Measurements from ENCODE around the gene CEP85. TPM values are rescaled to one million over a fixed set of nuclear protein-coding genes. Genes with fewer than 3 reads are reported as not detected.

The CEP85 gene
- total and polyA plus RNA-seq, 2 of the 13 experiments (the other 11 are each of a cell fraction or from before 2014, with no cell fraction given) = 16.1 to 26.7 TPM

GRCh38 chr1:26306290-26307229 is 72.6 kb downstream of the CEP85 start, which contains the start of gene UBXN11:
Gene UBXN11, minus strand, starts transcription at chr1:26306636. Its CDS starts 3,753 bp downstream, at chr1:26302883.
- H3K4me3 ChIP-seq (replicated peaks in 1 of 3; ENCODE audit: insufficient read depth in 1 of 3, low read depth in 2 of 3, low read length in 3 of 3) = peak within 1 kb of the TSS; percentile 90 to 98 (median 94)
- WGBS (ENCODE audit: low lambda C conversion rate) = 6% methylated on average over 13 of the region's 51 CpGs
- H3K27ac ChIP-seq (ENCODE audit: extremely low read length, insufficient read depth, low read length) = peak within 1 kb of the TSS; percentile 68
- in situ Hi-C loops (cut with HindIII; ENCODE audit: extremely low pct_ligation_motif_present, low pct_unique_long_range_greater_than_20kb) = no loop called here
- H2AFZ ChIP-seq (ENCODE audit: low read length) = peak within 1 kb of the TSS; percentile 96
- H3K9me3 ChIP-seq (ENCODE audit: low read length) = no peaks in the 10 kb centered on the region
- peak within 1 kb of the TSS; percentile 95 for H3K4me2 ChIP-seq (ENCODE audit: low read depth, low read length)
- ChIA-PET CTCF (ENCODE audit: low intra/inter-chr PET ratio, low total read pairs) (no interaction called here), POLR2A (interaction anchor here (0.7 to 1.3 kb wide), 2 partner anchors 45 to 111 kb away, joined by 3 to 4 read pairs; no protein-coding TSS in a partner anchor)
- DNase-seq (ENCODE audit: low spot score) (peak; percentile 96), ATAC-seq (peak; percentile 99), FAIRE-seq (peak; percentile 75)
- H3K36me3 ChIP-seq (replicated peaks in 1 of 2; ENCODE audit: control insufficient read depth in 1 of 2, insufficient read depth in 2 of 2, low read length in 2 of 2) = no peaks in the 10 kb centered on the region
- TSS peak; percentile 76 for BruUV-seq (replicated peaks)
- no peaks in the 10 kb centered on the region for H4K20me1 ChIP-seq (ENCODE audit: insufficient read depth, low read length)
- no peaks in the 10 kb centered on the region; a peak in 1 of 5 replicates for H3K27me3 ChIP-seq (ENCODE audit: control insufficient read depth in 1 of 2, insufficient read depth in 2 of 2, low read length in 2 of 2)
- peak within 1 kb of the TSS; percentile 81 for H3K9ac ChIP-seq (ENCODE audit: insufficient read depth, low read depth, low read length)
- H3K4me1 ChIP-seq (ENCODE audit: insufficient read depth, low read length) = peaks cover 40% of the 10 kb centered on the region
- no peaks in the 10 kb centered on the region for H3K79me2 ChIP-seq (ENCODE audit: insufficient read depth, low read length)
- intact Hi-C loops (cut with micrococcal nuclease; ENCODE audit: unreplicated experiment) = loop anchor here (2.0 kb wide), 1 partner anchor 44 kb away; no protein-coding TSS in a partner anchor
- TF ChIP-seq ZNF225 (CRISPR knock-in tag; IDR thresholded peaks at IDR 0.05) (0 out of 2 replicates have a peak, but pooled peaks have one; percentile 28), NFYB (CRISPR knock-in tag; IDR thresholded peaks at IDR 0.05) (peak; percentile 93), ZC3H4 (CRISPR knock-in tag; IDR thresholded peaks at IDR 0.05; ENCODE audit: borderline replicate concordance) (no peak), PAX8 (CRISPR knock-in tag; IDR thresholded peaks at IDR 0.05; ENCODE audit: borderline replicate concordance) (no peak), ZNF589 (CRISPR knock-in tag; conservative IDR thresholded peaks at IDR 0.05) (no peak), ZNF496 (CRISPR knock-in tag; IDR thresholded peaks at IDR 0.05; ENCODE audit: insufficient replicate concordance) (no peak), ZNF354B (CRISPR knock-in tag; IDR thresholded peaks at IDR 0.05) (no peak), SALL2 (CRISPR knock-in tag; IDR thresholded peaks at IDR 0.05) (no peak), NKX3-1 (CRISPR knock-in tag; IDR thresholded peaks at IDR 0.05) (no peak), ATF7 (IDR thresholded peaks at IDR 0.05) (no peak), ATF7 (CRISPR knock-in tag; IDR thresholded peaks at IDR 0.05) (no peak), JUNB (CRISPR knock-in tag; IDR thresholded peaks at IDR 0.05; ENCODE audit: borderline replicate concordance) (no peak), TARDBP (CRISPR knock-in tag; IDR thresholded peaks at IDR 0.05) (0 out of 2 replicates have a peak, but pooled peaks have one; percentile 44), SMARCC2 (IDR thresholded peaks at IDR 0.05) (no peak), ZNF724P (CRISPR knock-in tag; IDR thresholded peaks at IDR 0.05; ENCODE audit: borderline replicate concordance) (no peak), REXO4 (CRISPR knock-in tag; IDR thresholded peaks at IDR 0.05; ENCODE audit: borderline replicate concordance) (no peak), ZNF3 (CRISPR knock-in tag; IDR thresholded peaks at IDR 0.05) (no peak)
- TF ChIP-seq, protein P1, sequence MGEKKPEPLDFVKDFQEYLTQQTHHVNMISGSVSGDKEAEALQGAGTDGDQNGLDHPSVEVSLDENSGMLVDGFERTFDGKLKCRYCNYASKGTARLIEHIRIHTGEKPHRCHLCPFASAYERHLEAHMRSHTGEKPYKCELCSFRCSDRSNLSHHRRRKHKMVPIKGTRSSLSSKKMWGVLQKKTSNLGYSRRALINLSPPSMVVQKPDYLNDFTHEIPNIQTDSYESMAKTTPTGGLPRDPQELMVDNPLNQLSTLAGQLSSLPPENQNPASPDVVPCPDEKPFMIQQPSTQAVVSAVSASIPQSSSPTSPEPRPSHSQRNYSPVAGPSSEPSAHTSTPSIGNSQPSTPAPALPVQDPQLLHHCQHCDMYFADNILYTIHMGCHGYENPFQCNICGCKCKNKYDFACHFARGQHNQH (CRISPR knock-in tag; IDR thresholded peaks at IDR 0.05) = 0 out of 2 replicates have a peak, but pooled peaks have one; percentile 27
- TF ChIP-seq, protein P2, sequence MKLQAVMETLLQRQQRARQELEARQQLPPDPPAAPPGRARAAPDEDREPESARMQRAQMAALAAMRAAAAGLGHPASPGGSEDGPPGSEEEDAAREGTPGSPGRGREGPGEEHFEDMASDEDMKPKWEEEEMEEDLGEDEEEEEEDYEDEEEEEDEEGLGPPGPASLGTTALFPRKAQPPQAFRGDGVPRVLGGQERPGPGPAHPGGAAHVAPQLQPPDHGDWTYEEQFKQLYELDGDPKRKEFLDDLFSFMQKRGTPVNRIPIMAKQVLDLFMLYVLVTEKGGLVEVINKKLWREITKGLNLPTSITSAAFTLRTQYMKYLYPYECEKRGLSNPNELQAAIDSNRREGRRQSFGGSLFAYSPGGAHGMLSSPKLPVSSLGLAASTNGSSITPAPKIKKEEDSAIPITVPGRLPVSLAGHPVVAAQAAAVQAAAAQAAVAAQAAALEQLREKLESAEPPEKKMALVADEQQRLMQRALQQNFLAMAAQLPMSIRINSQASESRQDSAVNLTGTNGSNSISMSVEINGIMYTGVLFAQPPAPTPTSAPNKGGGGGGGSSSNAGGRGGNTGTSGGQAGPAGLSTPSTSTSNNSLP (IDR thresholded peaks at IDR 0.05; ENCODE audit: low read depth, low read length) = no peak
- TF ChIP-seq, protein P3, sequence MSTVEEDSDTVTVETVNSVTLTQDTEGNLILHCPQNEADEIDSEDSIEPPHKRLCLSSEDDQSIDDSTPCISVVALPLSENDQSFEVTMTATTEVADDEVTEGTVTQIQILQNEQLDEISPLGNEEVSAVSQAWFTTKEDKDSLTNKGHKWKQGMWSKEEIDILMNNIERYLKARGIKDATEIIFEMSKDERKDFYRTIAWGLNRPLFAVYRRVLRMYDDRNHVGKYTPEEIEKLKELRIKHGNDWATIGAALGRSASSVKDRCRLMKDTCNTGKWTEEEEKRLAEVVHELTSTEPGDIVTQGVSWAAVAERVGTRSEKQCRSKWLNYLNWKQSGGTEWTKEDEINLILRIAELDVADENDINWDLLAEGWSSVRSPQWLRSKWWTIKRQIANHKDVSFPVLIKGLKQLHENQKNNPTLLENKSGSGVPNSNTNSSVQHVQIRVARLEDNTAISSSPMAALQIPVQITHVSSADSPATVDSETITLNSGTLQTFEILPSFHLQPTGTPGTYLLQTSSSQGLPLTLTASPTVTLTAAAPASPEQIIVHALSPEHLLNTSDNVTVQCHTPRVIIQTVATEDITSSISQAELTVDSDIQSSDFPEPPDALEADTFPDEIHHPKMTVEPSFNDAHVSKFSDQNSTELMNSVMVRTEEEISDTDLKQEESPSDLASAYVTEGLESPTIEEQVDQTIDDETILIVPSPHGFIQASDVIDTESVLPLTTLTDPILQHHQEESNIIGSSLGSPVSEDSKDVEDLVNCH (CRISPR knock-in tag; IDR thresholded peaks at IDR 0.05) = no peak

All from HepG2 (cell line).